GM21529 (cell line): ENCODE data around the gene GPR4.
"Not testable (repeated sequence)": the region's sequence is repeated elsewhere in the genome, so short reads cannot be mapped to it uniquely, and the experiment has no call there.

Experiments used
- ATAC-seq: cut with Tn5 transposase; IDR thresholded peaks from one replicate; pipeline ENCODE4 v1.9.1; 2021; ENCODE audit not compliant: unreplicated experiment

The GPR4 gene

DNA sequence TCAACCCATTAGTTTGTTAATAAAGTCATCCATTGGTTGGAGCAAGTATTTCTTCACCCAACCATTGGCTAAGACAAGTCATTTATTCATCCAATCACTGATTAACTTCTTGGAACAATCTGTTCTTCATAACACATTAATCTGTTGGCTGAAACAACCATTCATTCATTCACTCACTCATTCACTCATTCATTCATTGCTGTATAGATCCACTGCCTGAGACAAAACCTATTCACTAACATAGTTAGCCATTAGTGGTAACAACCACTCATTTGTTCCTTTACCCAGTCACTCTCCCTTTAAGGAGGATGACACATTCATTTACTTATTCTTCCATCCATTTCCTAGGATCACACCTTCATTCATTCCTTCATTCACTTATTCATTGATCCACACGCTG is 22.0 kb upstream of the GPR4 start:
- no peak for ATAC-seq

DNA sequence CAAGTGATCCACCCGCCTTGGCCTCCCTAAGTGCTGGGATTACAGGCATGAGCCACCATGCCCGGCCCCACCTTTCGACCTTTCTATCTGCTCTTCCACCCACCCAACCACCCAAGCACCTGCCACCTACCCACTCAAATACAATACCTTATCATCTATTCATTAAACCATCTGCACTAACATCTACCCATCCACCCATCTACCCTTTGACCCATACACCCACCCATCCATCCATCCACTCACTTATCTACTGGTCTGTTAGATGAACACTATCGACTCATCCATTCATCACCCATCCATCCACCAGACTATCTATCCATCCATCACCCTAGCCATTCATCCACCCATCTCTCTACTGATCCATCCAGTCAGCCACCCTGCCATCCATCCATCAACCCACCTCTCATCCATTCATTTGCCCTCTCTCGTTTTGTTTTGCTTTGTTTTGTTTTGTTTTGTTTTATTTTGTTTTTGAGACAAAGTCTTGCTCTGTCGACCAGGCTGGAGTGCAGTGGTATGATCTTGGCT is 20.0 kb upstream of the GPR4 start:
- no peak for ATAC-seq

DNA sequence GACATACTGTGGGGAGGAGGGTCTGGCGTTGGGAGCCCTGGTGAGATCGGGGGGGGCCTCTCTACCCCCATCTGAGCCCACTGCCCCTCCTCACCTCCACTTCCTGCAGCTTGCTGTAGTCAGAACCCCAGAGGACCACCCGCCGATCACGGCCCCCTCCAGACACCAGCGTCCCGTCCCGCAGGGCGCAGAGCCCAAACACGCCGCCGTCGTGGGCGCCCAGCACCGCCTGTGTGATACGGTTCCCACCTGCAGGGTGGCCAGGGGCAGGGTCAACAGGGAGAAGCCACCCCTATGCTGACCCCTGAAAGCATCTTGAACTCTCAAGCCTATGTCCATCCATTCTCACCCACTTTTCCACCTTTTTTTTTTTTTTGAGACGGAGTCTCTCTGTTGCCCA is 19.4 kb upstream of the GPR4 start:
- no peak for ATAC-seq

GRCh38 chr19:45616704-45617017 is 14.6 kb upstream of the GPR4 start:
- no peak for ATAC-seq

DNA sequence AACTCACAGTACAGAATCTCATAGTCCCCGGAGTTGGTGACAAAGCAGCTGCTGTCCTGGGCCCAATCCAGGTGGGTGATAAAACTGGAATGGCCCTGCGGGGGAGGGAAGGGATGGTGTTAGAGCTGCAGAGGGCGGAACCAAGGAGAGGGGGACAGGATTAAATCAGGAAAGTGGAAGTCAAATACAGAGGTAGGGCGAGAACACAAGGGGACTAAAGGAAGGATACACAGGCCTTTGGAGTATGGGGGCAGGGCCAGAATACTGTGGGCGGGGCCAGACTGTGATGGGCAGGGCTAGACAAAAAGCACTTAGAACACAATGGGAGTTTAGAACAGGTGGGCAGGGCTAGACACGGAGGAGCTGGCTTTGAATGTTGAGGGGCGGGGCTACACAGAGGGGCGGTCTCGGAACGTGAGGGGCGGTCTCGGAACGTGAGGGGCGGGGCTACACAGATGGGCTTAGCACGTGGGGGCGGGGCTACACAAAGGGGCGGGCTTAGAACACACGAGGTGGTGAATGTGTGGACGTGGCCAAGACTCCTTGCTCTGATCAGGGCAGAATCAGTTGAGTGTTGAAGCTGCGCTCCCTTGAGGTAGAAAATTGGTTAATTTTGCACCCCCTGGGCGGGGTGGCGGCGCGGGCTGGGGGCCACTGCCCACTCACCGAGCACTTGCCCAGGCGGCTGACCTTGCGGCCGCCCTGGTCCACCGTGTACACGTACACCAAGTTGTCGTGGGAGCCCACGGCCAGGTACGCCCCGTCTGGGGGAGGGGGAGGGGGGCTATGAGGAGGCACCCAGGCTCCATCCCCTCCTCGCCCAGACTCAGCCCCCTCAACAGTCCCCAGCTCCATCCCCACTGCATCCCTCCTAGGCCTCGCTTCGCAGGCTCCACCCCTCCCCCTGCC is 14.0 kb upstream of the GPR4 start:
- ATAC-seq: peak; percentile 67

DNA sequence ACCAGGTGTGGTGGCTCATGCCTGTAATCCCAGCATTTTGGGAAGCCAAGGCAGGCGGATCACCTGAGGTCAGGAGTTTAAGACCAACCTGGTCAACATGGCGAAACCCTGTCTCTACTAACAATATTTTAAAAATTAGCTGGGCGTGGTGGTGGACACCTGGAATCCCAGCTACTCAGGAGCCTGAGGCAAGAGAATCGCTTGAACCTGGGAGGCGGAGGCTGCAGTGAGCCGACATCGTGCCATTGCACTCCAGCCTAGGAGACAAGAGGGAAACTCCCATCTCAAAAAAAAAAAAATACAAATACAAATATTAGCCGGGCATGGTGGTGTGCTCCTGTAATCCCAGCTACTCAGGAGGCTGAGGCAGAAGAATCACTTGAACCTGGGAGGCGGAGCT is 13.0 kb upstream of the GPR4 start:
- not testable (repeated sequence) for ATAC-seq

DNA sequence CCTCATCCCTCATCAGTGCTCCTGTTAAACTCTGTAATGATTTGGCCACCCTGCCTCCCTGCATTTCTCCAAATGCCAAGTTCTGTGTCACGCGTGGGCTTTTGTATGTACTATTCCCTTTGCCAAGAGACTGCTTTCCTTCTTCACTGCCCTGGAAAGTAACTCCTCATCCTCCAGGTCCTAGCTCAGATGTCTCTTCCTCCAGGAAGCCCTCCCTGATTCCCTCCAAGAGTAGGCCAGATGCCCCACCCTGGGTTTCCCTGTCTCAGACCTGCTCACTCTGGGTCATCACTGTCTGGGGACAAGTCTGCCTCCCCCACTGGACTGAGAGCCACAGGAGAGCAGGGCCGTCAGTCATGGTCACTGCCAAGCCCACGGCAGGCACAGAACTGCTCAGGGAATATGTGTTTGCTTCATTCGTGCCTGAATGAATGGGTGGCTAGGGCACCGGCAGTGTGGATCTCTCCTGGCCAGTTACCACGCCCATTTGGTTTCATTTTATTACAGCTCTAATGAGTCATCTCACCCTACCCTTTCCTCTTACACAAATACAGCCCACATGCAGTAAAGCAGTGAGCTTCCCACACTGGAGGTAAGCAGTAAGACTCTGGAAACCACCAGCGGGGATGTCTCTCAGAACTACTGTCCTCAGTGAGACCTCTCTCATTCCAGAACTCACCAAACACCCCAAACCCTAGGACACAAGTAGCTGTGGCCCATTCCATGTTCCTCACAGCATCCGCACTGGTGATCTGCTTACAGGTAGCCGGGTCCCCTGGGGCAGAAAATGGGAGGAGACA is 12.1 kb upstream of the GPR4 start:
- peak; percentile 52 for ATAC-seq

GRCh38 chr19:45608948-45609347 is 6.9 kb upstream of the GPR4 start:
- ATAC-seq: no peak

DNA sequence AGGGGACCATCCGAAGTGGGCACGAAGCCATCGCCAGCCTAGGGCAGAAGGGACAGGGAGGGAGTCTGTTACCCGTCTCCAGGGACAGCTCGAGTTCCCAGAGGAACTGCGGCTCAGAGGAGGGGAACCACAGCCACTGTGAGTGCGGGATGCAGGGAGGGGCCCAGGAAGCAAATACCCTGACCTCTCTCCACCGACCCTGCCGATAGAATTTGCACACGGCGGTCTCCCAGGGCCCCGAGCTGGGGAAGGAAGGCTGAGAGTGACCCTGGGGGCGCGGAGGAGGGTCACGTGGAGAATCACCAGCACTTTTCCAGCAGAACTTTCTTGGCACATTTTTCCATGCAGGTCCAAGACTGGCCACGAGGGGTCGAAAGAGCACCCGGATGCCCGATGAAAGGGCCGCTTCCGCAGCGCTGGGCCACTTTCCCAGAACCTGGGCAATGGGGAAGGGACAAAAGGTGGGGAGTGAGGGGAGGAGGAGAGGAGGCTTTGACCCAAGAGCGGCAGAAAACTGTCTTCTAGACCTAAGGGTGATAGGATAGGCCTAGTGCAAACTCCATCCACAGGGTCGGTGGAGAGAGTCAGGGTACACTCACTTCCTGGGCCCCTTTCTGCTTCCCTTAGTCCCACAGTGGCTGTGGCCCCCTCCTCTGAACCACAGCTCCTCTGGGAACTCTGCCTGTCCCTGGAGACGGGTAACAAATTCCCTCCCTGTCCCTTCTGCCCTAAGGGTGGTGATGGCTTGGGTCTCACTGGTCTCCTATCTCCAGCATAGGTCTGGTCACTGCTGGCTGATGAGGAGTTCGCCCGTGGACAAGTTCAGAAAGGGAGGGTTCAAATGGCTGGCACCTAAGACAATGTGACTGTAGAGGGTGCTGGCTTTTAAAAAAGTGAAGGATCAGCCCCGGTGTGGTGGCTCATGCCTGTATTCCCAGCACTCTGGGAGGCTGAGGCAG is 5.3 kb upstream of the GPR4 start:
- no peak for ATAC-seq

DNA sequence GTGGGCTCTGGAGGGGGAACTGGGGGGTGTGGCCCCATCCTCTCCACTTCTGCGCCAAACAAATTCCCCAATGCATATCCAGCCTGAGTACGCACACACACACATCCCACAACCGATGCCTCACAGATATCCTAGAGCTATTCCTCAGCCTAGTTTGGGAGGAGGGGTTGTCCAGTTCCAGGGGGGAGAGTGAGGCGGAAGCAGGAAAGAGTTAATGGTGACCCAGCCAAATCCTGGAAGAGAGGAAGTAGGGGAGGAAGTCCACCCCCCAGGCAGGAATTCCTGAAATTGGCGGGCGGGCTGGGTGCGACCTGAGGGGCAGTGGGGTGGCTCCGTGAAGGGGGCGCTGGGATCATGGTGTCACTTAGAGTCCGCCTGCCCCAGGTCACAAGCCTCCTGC is 897 bp downstream of the GPR4 start:
- no peak for ATAC-seq

DNA sequence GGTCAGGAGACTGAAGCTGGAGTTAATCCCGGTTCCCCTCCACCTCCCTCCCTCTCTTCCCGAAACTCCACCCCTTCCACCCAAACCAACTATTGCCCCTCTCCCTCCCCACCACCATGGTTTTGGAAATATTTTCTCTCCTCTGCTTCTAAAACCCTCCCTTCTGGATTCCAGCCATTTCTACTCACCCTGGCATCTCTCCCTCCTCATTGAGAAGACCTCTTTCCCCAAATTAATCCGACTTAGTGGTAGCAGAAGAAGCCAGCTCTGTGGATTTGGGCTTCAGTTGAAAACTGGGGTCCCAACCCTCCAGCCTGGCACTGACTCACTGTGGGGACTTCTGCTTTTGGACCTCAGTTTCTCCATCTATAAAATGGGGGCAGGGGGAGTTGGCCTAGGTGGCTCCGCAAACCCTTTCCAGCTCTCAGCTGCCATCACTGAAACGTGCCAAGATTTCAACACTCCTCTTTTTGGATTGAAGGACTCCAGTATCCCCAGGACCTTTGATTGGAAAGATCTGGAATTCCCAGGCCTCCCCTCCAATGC is 1.6 kb downstream of the GPR4 start:
- ATAC-seq: no peak

GRCh38 chr19:45599286-45599685 is 2.7 kb downstream of the GPR4 start:
- ATAC-seq: no peak

DNA sequence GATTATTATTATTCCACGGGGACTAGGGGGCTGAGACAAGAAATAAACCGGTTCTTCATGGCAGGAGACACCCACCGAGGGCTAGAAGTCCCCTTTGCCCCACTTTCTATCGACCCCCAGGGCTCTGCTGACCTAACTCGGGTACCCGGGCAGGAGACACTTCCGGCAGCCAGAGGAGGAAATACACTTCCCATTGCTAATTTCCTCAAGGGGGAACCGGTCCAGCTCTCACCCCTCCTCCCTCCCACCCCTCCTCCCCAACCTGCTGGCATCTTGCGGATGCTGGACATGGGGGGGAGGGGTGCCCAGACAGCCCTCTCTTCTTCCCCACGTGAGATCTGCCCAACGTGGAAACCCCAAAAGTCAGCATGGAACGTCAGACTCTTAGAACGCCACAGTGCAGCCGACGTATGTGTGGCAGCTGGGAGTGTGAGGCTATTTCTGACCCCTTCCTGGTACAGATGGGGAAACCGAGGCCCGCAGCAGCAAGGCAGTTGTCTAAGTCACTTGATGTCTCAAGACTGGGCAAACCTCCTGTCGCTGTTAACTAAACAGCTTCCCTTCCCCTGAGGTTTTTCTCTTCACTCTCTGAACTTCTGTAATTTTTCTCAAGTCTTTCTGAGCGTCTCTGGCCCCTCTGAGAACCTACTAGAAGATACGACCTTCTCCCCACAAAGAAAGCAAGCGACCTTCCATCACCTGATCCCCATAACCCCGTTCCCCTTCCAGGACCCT is 3.6 kb downstream of the GPR4 start:
- ATAC-seq: no peak

DNA sequence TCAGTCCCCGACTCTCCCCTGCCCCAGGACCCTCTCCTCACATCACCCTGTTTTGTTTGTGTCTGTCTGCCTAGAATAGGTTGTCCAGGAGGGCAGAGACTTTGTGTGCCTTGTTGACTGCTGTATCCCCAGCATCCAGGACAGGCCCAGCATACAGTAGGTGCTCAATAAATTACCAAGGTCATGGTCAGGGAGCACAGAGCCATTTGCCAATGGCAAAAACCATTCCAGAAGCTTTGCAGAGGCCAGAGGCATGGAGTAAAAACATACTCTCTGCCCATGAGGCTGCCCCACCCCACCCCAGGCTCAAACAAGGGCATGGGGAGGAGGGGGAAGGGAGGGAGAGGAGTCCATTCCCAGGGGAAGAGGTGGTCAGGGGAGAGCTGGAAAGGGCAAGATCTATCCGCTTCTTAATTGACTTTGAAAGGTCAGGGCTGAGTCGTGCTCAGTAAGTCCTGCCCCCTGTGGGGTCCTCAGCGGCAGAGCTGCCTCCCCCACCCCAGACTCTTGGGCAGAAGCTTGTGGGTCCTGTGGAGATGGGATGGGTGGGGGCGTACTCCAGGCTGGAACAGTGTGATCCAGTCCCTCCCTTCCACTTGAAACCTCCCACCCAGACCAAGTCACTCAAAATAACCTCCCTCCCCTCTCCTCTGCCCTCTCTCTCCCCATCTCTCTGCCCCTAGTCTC is 4.4 kb downstream of the GPR4 start:
- ATAC-seq: no peak

- ATAC-seq: no peak
Observed at GRCh38 chr19:45595814-45596213, 6.2 kb downstream of the GPR4 start.

- ATAC-seq: no peak
Observed at GRCh38 chr19:45593520-45593919, 8.5 kb downstream of the GPR4 start.

DNA sequence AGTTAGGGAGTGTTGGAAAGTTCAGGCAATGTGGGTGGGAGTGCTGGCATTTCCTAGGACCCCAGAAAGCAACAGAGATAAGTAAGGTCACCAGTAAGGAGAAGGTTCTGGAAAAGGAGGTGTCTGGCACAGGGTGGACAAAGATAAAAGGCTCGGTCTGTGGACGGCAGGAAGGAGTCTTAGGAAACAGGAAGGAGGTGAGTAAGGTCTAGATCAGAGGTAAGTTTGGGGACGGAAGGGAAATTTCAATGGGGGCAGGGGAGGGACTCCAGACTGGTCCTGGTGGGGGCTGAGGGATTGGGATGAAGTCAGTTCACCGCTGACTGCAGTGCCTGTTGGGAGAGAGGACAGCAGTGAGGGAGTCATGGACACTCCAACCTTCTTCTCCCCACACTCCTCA is 9.6 kb downstream of the GPR4 start:
- ATAC-seq: no peak

- no peak for ATAC-seq
Observed at GRCh38 chr19:45591638-45592005, 10.4 kb downstream of the GPR4 start.

DNA sequence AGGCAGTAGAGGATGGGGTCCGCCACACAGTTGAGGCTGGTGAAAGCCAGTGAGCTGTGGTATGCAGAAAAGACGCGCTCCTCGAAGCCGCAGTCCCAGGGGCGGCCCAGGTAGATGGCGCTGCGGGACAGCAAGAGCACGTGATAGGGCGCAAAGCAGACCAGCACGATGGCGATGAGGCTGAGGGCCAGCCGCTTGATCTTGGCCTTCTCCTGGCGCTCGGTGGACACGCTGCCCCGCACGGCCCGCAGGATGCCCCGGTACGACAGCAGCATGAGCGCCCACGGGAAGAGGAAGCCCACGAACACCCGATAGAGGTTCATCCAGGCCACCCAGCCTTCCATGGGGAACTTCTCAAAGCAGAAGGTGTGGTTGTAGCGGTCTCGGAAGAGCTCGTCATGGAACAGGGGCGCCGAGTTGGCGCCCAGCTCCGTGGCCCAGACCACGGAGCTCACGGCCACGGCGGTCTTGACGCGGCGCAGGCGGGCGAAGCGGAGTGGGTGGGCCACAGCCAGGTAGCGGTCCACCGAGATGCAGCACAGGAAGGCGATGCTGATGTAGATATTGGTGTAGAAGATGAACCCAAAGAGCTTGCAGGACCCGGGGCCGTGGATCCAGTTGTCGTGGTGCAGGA is 10.9 kb downstream of the GPR4 start:
- ATAC-seq: no peak
